Activated CD4-positive, alpha-beta T cell treated with anti-CD3 and anti-CD28 coated beads for 4 hours (primary cell): ENCODE data around the gene KIF26A.

ENCODE experiments used
- DNase-seq, 2 donors: peaks; one replicate each; pipeline ENCODE4 v3.0.0-alpha.2; 2020

Gene KIF26A

DNA sequence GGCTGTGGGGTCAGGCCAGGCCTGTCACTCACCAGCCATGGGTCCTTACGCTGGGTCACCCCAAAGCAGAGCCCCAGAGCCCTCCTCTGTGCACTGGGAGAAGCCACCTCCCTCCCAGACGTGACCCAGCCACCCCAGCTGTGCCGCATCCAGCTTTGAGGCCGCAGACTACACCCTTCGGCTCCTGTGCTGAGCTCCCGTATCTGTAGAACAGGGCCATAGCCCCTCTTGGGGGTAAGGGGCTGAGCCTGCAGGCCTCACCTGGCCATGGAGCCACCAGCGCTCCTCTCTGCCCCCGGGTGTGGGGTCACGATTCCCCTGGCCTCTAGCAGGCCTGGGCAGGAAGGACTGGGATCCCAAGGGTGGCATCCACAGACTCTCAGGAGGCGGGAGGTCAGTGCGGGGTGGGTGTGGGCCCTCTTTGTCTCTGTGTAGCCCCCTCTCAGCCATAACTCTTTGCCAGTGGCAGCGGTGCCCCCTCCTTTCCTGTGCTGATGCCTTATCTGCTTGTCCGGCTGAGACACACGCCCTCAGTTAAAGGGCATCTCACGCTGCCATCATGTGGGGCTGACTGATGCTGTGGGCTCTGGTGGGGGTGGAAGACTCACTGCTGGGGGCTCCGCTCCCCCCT, 36.6 kb upstream of the KIF26A start:
- no peak for DNase-seq

DNA sequence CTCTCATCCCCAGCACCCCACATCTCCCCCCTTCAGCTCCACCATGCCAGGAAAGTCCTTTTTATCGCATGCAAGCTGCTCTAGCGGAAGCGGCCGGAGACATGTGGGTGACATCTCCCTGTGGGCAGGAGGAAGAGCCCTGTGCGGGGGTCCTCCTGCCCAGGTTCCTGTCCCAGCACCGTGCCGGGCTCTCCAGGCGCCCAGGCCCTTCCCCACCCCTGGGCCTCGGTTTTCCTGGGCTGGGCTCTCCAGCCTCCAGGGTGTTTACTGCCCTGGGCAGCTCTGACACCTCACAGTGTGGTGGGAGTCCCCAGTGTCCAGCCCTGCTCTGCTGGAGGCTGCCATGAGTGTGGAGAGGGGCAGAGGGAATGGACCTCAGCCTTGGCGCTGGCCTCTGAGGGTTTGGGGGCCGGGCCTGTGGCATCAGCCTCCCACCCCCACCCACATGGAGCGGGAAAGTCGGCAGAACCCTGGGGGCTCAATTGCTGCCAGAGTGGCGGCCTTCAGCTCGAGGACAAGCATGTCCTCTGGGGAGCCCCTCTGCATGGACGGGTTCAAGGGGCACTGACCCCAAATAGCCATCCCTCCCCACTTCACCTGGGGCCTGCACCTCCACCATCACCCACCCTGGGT, 36.0 kb upstream of the KIF26A start:
- no peak for DNase-seq

DNA sequence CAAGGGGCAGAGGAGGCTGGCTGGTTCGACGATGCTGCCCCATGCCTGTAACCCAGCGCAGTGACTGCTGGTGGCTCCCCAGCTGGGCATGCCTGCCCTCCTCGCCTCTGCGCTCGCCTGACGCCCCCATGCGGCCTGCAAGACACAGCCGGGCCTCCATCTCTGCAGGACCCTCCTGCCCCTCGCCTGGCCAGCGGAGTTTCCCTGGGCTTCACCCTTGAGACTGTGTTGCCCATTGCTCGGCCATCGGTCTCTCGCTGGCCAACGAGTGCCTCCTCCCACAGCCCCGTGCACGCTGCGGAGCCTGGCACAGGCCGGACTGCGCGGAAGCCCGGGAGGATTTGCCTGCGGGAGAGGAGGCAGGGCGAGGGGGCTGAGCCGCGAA, 35.3 kb upstream of the KIF26A start:
- DNase-seq = no peak

DNA sequence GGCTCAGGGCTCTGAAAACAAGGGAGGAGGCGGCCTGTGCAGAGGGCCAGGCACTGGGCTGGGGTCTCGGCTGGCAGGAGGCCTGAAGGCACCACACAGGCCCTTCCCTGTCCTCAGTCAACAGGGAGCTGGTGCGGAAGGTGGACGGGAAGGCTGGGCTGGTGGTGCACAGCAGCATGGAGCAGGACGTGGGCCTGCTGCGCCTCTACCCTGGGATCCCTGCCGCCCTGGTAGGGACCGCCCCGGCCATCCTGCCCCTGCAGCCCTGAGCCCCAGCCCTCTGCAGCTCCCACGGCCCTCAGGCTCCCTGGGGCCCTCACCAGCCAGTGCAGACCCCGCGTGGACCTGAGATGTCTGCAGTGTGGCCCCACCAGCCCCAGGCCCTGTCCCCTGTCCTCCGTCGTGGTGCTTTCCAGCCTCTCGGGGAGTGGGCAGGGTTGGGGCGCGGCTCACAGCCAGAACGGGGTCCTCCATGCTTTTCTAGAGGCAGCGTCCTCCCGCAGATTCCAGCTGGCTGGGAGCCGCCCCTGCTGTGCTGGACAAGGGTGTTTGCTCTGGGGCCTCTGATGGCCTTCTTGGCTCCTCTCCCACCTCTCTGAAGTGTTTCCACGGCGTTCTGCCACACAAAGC, 34.8 kb upstream of the KIF26A start:
- no peak for DNase-seq

DNA sequence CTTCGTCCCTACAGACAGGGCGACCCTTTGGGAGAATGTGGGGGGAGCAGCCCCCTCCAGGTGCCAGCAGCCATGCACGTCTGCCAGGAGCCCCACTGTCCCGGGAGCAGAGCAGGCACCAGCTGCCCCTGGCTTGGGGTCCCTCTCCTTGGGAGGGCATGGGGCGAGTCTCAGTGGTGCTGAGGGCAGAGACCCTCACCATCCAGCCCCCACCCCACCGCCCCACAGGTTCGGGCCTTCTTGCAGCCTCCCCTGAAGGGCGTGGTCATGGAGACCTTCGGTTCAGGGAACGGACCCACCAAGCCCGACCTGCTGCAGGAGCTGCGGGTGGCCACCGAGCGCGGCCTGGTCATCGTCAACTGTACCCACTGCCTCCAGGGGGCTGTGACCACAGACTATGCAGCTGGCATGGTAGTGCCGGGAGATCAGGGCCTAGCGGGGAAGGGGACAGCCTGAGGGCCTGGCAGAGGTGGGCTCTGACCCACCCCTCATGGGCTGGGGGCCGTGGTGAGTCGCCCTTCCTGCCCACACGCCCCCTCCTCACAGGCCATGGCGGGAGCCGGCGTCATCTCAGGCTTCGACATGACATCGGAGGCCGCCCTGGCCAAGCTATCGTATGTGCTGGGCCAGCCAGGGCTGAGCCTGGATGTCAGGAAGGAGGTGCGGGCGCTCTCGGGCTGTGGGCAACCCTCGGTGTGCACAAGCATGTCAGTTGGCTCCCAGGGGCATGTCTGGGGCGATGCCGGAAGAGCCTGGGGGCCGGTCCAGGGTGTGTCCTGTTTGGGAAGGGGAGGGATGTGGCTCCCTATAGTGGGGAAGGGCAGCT, 34.1 kb upstream of the KIF26A start:
- no peak for DNase-seq

DNA sequence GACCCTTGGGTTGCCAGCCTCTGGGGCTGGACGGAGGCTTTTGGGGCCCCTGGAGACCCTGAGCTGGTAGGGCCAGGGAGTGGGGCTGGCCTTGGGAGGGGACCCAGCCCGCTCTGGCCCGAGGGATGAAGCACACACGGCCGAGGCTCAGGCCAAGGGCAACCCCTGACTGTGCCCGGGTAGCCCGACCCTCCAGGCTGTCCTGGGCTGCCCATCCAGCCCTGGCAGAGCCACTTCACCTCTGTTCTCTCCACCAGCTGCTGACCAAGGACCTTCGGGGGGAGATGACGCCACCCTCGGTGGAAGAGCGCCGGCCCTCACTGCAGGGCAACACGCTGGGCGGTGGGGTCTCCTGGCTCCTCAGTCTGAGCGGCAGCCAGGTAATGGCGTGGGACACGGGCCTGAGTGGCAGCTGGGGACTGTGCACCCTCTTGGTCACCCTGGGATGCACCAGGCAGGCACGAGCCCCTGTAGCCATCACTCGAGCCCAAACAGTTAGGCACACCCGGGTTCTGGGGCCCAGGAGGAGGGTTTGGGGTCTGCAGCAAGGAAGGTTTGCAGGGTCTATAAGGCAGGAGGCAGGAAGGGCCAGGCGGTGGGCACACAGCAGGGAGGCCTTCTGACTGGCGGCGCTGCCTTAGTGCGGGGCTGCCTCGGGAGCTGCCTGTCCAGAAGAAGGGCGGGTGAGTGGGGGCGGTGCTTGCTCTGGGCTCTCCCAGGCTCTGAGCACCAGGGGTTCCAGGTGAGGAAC, 33.1 kb upstream of the KIF26A start:
- no peak for DNase-seq

DNA sequence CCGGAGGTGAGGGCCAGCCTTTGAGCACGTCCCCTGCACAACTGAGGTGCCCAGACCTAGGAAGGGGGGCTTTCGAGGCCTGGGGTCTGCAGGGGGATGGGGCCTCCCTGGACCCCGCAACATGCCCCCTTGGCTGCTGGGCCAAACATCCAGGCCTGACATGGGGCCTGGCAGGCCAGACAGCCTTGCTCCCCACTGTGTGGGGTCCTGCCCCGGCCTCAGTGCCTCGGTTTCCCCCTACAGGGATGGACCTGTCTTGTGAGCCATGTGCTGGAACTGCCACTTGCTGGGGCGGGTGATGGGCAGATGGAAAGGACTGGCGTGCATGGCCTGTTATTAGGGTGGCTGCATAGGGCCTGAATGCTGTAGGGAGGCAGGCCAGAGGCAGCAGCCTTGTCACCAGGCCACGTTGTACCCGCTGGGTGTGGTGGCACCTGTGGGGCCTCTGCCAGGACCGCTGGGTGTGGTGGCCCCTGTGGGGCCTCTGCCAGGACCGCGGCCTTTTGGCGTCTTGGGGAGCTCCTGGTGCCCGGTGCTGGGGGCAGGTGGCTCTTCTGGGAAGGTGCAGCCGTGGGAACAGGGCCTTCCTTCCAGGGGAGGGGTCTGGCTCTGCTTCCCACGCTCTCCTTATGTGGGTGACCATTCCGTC, 32.4 kb upstream of the KIF26A start:
- no peak for DNase-seq

DNA sequence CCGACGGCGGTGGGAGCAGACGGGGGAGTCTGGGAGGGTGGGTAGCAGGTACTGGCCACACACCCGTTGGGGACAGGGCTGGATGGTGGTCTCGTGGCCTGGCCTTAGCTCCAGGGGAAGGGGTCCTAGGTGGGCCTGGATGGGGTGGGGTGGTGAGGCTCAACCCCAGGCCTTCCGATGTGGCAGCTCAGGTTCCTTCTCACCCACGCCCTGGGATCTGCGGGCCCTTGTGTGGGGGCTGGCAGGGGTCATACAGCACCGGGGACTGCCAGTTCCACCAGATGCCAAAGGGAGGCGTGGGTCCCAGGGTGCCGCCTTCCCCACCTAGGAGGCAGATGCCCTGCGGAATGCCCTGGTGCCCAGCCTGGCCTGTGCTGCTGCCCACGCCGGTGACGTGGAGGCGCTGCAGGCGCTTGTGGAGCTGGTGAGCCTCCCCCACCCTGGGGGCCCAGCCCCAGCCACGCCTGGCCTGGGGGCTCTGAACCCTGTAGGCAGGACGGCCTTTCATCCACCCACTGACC, 31.9 kb upstream of the KIF26A start:
- DNase-seq = no peak

DNA sequence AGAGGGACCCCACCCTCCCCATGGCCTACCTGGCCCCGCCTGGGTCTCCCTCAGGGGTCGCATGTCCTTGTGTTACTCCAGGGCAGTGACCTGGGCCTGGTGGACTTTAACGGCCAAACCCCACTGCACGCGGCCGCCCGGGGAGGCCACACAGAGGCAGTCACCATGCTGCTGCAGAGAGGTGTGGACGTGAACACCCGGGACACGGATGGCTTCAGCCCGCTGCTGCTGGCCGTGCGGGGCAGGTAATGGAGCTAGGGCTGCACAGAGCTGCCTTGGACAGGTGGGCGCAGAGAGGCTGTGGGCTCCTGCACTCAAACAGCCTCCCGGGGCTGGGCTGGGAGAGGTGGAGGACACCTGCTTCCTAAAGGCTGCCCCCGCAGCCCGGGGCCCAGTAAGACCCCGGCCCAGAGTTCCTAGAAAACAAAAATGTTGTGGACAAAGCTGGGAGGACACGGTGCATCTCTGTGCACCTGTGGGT, 31.2 kb upstream of the KIF26A start:
- no peak for DNase-seq

DNA sequence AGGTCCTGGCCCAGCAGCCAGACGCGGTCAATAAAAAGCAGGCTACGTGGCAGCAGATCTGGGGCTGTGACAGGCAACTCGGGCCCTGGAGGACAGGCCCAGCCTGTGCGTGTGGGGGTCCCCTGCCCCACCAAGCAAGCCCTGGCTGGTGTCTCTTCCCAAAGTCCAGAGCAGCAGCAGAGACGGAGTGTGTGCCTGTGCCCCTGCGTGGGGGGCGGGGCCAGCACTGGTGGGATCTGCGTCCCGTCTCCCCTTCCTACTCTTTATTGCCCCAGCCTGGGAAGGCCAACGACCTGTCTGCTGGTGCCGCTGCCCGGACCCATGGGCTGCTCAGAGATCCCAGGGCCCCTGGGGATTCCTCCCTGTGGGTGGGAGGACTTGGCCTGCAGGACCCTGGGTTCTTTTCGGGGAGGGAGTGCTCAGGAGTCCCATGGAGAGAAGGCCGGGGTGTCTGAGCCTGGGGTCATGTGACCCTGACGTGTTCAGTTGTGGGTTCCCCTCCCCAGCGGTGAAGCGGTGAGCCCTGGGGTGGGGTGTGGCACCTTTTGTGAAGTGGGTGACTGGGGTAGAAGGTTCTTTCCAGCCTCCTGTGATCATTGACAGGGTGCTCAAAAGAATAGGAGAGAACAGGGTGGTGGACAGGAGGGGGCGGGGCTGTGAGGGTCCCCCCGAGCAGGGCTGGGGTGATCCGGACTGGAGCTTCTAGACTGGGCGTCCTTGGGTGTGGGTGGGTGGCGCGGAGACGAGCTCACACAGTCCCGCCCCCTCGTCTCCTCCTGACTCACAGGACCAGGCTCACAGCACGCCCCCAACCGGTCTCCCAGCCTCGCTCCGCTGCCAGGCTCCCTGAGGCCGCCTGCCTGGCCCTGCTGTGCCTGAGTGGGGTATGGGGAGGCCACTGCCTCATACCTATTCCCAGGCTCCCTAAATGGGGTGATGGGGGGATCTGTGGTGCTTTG, 30.5 kb upstream of the KIF26A start:
- DNase-seq = peak in 1 of 2 donors; percentile 27

DNA sequence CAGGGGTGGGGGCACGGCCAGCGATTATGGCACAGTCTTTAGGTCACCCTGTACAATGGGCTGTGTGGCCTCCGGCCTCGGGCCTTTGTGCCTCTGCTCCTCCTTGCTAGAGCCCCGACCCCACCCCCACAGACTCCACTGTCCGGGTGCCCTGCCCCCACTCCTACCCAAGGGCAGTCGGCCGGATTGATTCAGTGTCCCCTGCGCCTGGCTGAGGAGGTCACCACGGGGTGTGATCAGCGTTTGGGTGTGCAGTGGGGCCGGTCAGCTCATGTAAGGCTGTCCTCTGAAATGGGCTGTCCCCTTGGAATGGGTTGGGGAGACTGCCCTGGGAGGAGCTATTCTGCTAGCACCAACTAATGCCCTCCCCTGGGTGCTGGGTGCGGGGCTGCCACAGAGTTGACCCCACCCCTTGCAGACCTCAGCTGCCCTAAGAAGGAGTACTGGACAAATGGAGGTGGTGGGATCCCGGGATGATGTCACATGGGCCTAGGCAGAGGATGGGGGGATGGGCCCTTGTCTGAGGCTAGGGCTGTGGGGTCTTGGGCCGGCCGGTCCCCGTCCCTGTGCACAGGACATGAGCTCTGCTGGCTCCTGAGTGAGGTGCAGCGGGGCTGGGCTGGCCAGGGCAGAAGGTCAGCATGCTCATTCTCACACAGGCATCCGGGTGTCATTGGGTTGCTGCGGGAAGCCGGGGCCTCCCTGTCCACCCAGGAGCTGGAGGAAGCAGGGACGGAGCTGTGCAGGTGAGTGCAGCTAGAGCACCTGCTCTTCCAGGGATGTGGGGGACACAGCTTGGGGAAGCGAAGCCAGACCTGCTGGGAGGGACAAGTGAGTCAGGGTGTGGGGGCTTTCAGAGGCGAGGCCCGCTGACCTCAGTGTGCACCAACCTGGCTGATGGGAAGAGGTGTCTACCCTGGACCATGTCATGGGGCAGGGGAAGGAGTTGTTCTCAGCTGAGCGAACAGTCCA, 29.5 kb upstream of the KIF26A start:
- no peak for DNase-seq

DNA sequence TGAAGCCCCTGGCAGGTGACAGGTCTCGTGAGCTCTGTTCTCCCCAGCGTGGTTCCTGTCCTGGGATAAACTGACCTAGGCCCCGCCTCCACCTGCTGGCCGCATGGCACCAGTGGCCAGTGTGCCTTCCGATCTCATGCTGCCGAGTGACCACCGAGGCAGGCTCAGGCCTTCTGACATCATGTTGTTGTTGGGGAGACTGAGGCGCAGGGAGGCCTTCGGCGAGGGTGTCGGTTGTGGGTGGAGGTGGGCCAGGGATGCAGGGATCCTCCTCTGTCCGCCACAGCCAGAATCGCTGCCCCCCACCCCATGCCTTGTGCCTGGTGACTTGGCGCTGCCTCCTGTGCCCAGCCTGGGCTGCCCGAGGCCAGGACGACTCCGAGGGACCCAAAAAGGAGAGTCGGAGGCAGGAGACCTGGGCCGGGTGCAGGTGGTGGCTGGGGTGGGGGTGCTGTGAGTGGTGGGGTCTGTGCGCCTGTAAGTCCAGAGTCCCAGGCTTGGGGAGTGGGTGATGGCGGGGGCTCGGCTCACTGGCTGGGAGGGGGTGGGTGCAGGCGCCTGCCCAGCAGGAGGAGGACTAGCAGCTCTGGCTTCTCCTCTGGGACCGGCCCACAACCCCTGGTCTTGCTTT, 28.5 kb upstream of the KIF26A start:
- no peak for DNase-seq

DNA sequence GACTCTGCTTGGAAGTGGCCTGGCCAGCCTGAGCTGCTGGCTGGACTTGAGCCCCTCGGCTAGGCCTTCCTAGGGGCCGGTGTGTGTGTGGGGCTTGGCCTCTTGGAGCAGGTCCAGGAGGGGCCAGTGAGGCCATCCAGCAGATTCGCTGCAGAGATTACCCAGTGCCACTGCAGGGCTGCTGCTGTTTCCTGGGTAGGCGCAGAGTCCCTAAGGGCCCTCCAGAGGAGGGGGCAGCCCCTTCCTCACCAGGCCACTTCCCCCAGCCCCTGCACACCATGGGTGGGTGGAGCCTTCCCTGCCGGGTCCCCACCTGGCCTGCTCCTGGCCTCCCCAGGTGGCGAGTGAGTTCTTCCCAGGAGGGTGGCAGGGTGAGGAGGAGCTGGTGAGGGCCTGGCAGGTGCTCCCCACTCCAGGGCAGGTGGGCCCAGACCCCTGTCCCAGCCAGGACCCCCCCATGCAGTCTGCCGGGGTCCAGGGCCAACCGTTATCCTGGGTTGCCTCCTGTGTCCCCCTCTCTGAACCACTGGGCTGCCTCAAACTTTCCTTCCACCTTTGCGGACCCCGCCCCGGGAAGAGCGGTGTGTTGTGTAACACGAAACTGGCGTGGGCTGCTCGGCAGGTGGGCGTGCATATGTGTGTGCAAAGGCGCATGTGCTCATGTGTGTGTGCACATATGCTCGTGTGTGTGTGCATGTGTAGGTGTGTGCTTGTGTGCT, 27.7 kb upstream of the KIF26A start:
- DNase-seq = no peak

DNA sequence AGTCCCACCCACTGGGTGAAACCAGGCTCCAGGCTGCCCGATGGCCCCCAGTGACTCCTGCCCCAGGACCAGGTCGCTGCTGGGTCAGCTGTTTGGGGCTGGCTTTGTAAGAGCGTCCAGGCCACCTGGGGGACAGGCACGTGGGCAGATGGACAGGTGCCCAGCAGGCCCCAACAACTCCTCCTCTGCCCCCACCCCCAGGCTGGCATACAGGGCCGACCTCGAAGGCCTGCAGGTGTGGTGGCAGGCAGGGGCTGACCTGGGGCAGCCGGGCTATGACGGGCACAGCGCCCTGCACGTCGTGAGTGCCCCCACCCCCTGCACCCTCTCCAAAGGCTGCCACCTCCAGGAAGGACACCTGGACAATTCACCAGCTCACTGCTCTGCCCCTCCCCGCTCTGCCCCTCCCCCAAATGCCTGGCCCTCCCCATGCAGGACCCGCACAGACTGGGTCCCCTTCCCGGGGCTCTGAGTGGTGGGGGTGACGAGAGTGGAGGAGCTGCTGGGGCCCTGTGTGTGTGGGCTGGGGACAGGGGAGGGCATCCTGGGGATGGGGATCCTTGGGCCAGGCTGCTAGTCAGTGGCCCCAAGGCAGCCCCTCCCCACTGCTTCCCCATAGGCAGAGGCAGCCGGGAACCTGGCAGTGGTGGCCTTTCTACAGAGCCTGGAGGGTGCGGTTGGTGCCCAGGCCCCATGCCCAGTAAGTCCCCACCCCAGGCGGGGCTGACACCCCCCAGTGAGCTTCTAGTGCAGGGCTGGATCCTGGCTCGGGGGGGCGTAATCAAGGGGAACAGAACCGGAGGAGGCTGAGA, 26.9 kb upstream of the KIF26A start:
- no peak for DNase-seq

DNA sequence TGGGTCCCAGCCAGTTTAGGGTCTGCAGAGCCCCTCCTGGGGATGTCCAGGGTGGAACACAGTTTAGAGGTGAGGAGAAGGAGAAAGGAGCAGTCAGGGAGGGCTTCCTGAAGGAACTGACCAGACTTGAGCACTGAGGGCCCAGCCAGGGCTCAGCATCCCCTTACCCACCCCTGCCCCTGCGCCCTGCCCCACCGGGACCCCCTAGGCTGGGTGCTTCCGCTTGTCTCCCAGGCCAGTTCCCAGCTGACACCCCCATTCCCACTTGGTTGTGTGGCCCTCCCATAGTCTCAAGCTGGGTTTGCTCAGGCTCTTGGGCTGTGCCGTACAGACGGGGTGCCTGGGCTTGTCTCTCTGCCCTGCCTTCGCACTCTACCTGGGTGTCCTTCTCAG, 26.3 kb upstream of the KIF26A start:
- DNase-seq = no peak

DNA sequence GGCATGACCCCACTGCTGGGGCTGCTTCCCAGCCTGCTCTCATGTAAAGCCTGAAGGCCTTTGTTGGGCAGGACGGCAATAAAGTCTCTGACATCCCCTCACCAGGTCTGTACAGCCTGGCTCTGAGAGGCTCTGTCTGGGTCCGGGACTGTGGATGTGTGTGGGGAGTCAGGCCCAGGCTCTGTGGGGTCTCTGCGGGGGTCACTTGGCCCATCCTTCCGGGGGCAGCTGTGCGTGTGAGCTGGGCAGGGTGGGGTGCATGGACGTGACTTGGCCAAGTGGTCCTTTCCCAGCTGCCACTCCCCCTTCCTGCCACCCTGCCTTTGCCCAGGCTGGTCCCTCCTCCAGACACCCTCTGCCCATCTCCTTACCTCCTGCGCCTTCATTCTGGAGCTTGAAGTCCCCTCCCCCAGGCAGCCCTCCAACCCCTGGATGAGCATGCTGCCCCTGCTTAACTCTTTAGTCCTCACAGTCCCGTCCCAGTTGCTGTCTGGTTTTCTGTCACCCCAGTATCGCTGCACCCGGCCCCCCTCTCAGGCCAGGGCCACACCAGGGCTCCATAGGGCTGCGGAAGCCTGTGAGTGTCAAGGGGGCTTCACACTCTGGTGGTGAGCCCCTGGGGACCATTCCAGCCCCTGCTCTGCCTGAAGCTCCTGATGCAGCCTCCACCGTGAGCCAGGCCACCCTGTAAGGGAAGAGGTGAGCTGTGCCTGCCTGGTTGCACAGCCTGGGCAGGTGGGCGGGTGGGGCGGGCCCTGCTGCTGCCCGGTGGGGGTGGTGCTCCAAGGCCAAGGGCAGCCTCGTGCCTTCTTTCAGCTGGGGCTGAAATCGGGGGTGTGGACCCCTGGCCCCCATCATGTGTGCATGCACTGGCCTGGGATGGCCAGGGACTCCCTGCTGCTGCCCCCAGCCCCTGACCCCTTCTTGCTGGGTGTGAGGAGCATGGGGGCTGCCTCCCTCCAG, 25.5 kb upstream of the KIF26A start:
- DNase-seq = no peak
